ENCODE data around the gene SRRM1.

Gene SRRM1, protein sequence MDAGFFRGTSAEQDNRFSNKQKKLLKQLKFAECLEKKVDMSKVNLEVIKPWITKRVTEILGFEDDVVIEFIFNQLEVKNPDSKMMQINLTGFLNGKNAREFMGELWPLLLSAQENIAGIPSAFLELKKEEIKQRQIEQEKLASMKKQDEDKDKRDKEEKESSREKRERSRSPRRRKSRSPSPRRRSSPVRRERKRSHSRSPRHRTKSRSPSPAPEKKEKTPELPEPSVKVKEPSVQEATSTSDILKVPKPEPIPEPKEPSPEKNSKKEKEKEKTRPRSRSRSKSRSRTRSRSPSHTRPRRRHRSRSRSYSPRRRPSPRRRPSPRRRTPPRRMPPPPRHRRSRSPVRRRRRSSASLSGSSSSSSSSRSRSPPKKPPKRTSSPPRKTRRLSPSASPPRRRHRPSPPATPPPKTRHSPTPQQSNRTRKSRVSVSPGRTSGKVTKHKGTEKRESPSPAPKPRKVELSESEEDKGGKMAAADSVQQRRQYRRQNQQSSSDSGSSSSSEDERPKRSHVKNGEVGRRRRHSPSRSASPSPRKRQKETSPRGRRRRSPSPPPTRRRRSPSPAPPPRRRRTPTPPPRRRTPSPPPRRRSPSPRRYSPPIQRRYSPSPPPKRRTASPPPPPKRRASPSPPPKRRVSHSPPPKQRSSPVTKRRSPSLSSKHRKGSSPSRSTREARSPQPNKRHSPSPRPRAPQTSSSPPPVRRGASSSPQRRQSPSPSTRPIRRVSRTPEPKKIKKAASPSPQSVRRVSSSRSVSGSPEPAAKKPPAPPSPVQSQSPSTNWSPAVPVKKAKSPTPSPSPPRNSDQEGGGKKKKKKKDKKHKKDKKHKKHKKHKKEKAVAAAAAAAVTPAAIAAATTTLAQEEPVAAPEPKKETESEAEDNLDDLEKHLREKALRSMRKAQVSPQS

GRCh38 chr1:24642481-24643362 lies at the start of gene SRRM1:
SRRM1 (plus strand) TSS chr1:24643302; CDS start chr1:24643327, 25 bp downstream.
- peak within 1 kb of the TSS; percentile 98 for H3K27ac ChIP-seq
- TF ChIP-seq, protein P1, sequence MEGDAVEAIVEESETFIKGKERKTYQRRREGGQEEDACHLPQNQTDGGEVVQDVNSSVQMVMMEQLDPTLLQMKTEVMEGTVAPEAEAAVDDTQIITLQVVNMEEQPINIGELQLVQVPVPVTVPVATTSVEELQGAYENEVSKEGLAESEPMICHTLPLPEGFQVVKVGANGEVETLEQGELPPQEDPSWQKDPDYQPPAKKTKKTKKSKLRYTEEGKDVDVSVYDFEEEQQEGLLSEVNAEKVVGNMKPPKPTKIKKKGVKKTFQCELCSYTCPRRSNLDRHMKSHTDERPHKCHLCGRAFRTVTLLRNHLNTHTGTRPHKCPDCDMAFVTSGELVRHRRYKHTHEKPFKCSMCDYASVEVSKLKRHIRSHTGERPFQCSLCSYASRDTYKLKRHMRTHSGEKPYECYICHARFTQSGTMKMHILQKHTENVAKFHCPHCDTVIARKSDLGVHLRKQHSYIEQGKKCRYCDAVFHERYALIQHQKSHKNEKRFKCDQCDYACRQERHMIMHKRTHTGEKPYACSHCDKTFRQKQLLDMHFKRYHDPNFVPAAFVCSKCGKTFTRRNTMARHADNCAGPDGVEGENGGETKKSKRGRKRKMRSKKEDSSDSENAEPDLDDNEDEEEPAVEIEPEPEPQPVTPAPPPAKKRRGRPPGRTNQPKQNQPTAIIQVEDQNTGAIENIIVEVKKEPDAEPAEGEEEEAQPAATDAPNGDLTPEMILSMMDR (conservative IDR thresholded peaks at IDR 0.05) = 0 out of 2 replicates have a peak, but pooled peaks have one; percentile 9
- peak; percentile 66 for TF ChIP-seq ZFX (IDR thresholded peaks at IDR 0.05)

DNA sequence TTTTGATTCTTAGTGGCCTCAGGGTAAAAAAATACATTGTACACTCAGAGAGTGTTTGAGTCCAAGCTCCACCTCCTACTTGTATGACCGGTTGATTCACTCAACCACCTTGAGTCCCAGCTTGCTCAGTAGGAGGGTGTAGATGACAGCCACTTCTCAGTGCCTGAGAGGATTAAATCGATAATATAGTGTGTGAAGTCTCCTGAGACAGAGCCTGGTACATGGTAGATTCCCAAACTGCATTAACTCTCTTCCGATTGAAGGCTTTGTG lies 48.8 kb upstream of the SRRM1 start:
- H3K27ac ChIP-seq = peak overlapping the region; percentile 45
- TF ChIP-seq, protein P1 (conservative IDR thresholded peaks at IDR 0.05) = no peak
- TF ChIP-seq ZFX (IDR thresholded peaks at IDR 0.05) = no peak

DNA sequence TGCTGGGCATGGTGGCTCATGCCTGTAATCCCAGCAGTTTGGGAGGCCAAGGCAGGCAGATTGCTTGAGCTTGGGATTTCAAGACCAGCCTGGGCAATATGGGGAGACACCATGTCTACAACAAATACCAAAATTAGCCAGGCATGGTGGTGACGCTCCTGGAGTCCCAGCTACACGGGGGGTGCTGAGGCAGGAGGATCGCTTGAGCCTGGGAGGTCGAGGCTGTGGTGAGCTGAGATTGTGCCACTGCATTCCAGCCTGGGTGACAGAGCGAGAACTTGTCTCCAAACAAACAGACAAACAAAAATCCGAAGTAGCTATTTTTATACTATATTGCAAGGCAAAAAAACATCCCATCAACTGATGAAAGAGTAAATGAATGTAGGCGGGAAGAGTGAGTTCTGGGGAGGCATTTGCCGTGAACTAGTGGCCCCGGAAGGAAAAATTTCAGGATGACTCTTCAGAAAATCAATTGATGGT lies 46.7 kb upstream of the SRRM1 start:
- TF ChIP-seq, protein P1 (conservative IDR thresholded peaks at IDR 0.05) = no peak
- no peak for TF ChIP-seq ZFX (IDR thresholded peaks at IDR 0.05)
- H3K27ac ChIP-seq = peak overlapping the region; percentile 62

- H3K27ac ChIP-seq = peak overlapping the region; percentile 21; the same call in 1 of the 2 replicates
- TF ChIP-seq, protein P1 (conservative IDR thresholded peaks at IDR 0.05) = no peak
- TF ChIP-seq ZFX (IDR thresholded peaks at IDR 0.05) = no peak
Measured at GRCh38 chr1:24599265-24599664, 43.8 kb upstream of the SRRM1 start.

DNA sequence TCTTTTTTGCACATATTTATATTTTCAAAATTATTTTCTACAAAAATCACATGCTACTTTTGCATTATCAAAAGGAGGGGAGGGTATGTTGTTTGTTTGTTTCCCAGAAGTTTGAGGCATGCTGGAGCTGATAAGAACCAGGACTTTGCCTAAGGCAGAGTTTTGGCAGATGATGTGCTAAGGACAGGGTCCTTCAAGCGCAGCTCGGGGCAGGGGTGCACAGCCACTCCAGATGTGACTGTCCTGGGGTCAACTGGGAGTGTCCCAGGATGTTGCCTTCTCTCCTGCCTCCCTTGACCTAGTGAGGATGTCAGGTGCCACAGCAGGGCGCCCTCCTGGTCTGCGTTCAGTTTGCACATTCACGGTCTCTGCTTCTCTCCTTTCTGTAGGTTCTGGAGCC lies 42.6 kb upstream of the SRRM1 start:
- no peak overlapping the region for H3K27ac ChIP-seq
- no peak for TF ChIP-seq ZFX (IDR thresholded peaks at IDR 0.05)
- TF ChIP-seq, protein P1 (conservative IDR thresholded peaks at IDR 0.05) = no peak

GRCh38 chr1:24605534-24606295 lies 37.4 kb upstream of the SRRM1 start:
- no peak for TF ChIP-seq ZFX (IDR thresholded peaks at IDR 0.05)
- TF ChIP-seq, protein P1 (conservative IDR thresholded peaks at IDR 0.05) = no peak
- H3K27ac ChIP-seq = no peak overlapping the region

Data from C4-2B (cell line).